Measurements from ENCODE around the gene FNDC3A. TPM values are rescaled to one million over a fixed set of nuclear protein-coding genes. Genes with fewer than 3 reads are reported as not detected.

FNDC3A gene
- total and polyA plus RNA-seq, 4 donors = 14.9 to 70.2 (median 47.3) TPM

DNA sequence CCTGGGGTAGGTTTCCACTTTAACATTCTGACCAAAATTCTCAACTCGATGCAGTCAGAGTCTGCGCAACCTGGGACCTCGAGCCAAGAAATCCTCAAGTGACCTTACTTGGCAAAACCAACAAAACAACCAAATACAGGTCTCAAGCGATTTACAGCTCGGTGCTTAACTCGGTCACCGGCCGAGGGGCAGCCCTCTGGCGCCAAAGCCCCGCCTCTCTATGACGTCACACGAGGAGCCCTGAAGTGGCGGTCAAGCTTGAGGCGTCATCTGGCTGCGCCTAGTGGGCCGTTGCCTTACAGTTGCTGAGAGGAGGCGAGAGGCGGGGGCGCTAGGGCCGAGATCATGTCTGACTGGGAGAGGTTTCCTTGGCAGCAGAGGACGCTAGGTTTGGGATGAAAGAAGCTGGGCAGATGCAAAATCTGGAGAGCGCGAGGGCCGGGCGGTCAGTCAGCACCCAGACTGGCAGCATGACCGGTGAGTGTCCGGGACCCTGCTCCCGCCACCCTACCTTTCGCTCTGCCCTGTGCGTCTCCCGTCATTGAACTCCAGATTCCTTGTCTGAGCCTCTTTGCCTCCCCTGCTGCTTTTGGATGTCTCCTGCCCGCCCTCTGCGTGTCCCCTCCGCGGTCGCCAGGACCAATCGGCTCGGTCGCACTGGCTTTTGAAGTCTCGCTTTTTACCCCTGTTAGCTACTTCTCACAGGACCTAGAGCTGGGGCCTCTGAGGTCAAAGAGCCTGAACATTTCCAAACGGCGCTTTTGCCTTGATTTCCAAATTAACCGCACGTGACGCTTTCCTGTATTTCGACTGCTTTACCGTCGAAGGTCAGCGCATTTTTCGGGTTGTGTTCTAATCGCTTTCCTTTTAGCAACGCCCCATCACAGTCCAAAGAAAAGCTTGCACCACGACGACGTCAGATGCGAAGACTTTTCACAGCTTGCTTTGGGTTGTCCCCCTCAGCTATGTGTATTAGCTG lies 272.2 kb downstream of the FNDC3A start, which contains the start of gene CDADC1:
Gene CDADC1, plus strand, starts transcription at position 283 of the 979 bp plus-strand sequence. Its CDS starts 113 bp downstream, at position 396.
- intact Hi-C loops (cut with DNase I) = loop anchor here in 1 of 2 donors (10.0 kb wide), 1 partner anchor 143 kb away; no protein-coding TSS in a partner anchor

DNA sequence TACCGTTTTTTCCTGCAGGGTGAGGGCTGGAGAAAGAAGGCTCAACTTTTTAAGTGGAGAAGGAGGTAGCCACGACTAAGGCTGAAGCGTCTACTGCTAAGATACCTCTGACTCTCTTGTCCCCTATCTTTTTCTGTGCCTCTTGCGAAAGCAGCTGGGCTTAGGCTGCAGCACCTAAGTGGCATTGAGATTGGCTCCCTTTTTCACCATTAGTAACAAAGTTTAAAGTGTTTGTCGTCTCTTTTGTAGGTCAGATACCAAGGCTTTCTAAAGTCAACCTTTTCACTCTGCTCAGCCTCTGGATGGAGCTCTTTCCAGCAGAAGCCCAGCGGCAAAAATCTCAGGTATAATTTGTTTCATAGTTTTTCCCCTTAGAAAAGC lies 272.9 kb downstream of the FNDC3A start:
- peaks cover 2% of the 10 kb centered on the region in 2 donors for H3K4me1 ChIP-seq (ENCODE audit: control insufficient read depth in 1 of 2, insufficient read depth in 2 of 2, low read length in 2 of 2)
- no peak for ATAC-seq (ENCODE audit: low FRiP score)
- peaks cover 0 to 2% of the 10 kb centered on the region in 2 donors for H3K36me3 ChIP-seq (ENCODE audit: control insufficient read depth in 1 of 2, insufficient read depth in 2 of 2, low read length in 1 of 2)
- H3K27me3 ChIP-seq (ENCODE audit: control insufficient read depth in 1 of 2, insufficient read depth in 2 of 2, low read length in 1 of 2) = no peaks in the 10 kb centered on the region
- H3K4me3 ChIP-seq (ENCODE audit: low read length in 2 of 2) = peak overlapping the region; percentile 55 to 77
- no peak for DNase-seq
- intact Hi-C loops (cut with DNase I) = loop anchor here in 1 of 2 donors (10.0 kb wide), 1 partner anchor 144 kb away; no protein-coding TSS in a partner anchor
- peak overlapping the region in 1 of 2 donors; percentile 90 for H3K27ac ChIP-seq (ENCODE audit: low read depth in 1 of 2, low read length in 2 of 2)
- no peaks in the 10 kb centered on the region for H3K9me3 ChIP-seq (ENCODE audit: control insufficient read depth, low read length)
- 3 to 4% methylated on average over 6 of the region's 6 CpGs for WGBS, 2 donors

More for the DNA sequence above, 272.2 kb downstream of the FNDC3A start, which contains the start of gene CDADC1:
- ATAC-seq (ENCODE audit: low FRiP score) (peak; percentile 98), DNase-seq (peak; percentile 99 to 100)
- H3K9me3 ChIP-seq (ENCODE audit: control insufficient read depth, low read length) = no peaks in the 10 kb centered on the region
- peak within 1 kb of the TSS; percentile 76 to 90 for H3K27ac ChIP-seq (ENCODE audit: low read depth in 1 of 2, low read length in 2 of 2)
- no peaks in the 10 kb centered on the region for H3K27me3 ChIP-seq (ENCODE audit: control insufficient read depth in 1 of 2, insufficient read depth in 2 of 2, low read length in 1 of 2)
- 0% methylated on average over 56 of the region's 56 CpGs for WGBS, 2 donors
- H3K4me1 ChIP-seq (ENCODE audit: control insufficient read depth in 1 of 2, insufficient read depth in 2 of 2, low read length in 2 of 2) = peaks cover 2% of the 10 kb centered on the region in 2 donors
- peak within 1 kb of the TSS; percentile 55 to 77 for H3K4me3 ChIP-seq (ENCODE audit: low read length in 2 of 2)
- peaks cover 0 to 2% of the 10 kb centered on the region in 2 donors for H3K36me3 ChIP-seq (ENCODE audit: control insufficient read depth in 1 of 2, insufficient read depth in 2 of 2, low read length in 1 of 2)

DNA sequence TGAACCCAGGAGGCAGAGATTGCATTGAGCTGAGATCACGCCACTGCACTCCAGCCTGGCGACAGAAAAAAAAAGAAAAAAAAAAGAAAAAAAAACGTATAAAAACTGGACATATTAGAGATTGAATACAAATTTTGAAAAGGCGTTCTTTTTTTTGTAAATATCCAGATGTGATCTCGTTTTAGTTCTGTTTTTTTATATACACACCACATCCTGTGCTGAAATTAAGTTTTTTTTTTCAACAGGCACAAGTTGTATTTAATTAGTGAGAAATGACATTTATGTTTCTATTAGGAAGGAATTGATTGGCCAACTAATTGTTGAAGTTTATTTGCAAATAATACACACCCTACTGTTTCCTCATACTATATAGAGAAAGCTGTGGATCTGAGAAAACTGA lies 275.6 kb downstream of the FNDC3A start:
- no peak for ATAC-seq (ENCODE audit: low FRiP score)
- Histone ChIP-seq H3K9me3 (ENCODE audit: control insufficient read depth, low read length) (no peaks in the 10 kb centered on the region), H3K27me3 (ENCODE audit: control insufficient read depth in 1 of 2, insufficient read depth in 2 of 2, low read length in 1 of 2) (no peaks in the 10 kb centered on the region), H3K4me3 (ENCODE audit: low read length in 2 of 2) (no peak overlapping the region), H3K36me3 (ENCODE audit: control insufficient read depth in 1 of 2, insufficient read depth in 2 of 2, low read length in 1 of 2) (peaks cover 0 to 7% of the 10 kb centered on the region in 2 donors), H3K27ac (ENCODE audit: low read depth in 1 of 2, low read length in 2 of 2) (no peak overlapping the region), H3K4me1 (ENCODE audit: control insufficient read depth in 1 of 2, insufficient read depth in 2 of 2, low read length in 2 of 2) (peaks cover 2% of the 10 kb centered on the region in 2 donors)
- intact Hi-C loops (cut with DNase I) = no loop called here
- 79 to 81% methylated on average over 5 of the region's 5 CpGs for WGBS, 2 donors
- DNase-seq = no peak

DNA sequence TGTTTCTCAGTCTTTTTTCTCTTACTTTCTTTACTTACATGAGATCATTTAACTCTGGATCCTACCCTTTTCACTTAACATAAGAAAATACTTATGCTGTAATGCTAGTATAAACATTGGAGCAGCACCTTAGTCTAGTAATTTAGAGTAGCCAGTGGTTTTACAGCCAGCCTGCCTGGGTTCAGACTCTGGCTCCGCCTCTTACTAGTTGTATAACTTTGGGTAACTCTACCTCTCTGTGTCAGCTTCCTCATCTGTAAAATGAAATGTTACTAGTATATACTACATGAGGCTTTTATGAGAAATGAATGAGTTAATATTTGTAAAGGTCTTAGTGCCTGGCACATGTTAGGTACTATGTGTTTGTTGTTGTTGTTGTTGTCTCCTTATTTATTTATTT lies 277.6 kb downstream of the FNDC3A start:
- H3K4me3 ChIP-seq (ENCODE audit: low read length in 2 of 2) = no peak overlapping the region
- intact Hi-C loops (cut with DNase I) = no loop called here
- H3K27ac ChIP-seq (ENCODE audit: low read depth in 1 of 2, low read length in 2 of 2) = no peak overlapping the region
- no peaks in the 10 kb centered on the region for H3K27me3 ChIP-seq (ENCODE audit: control insufficient read depth in 1 of 2, insufficient read depth in 2 of 2, low read length in 1 of 2)
- DNase-seq (no peak), ATAC-seq (ENCODE audit: low FRiP score) (no peak)
- H3K4me1 ChIP-seq (ENCODE audit: control insufficient read depth in 1 of 2, insufficient read depth in 2 of 2, low read length in 2 of 2) = peaks cover 0 to 2% of the 10 kb centered on the region in 2 donors
- H3K9me3 ChIP-seq (ENCODE audit: control insufficient read depth, low read length) = no peaks in the 10 kb centered on the region
- peaks cover 0 to 7% of the 10 kb centered on the region in 2 donors for H3K36me3 ChIP-seq (ENCODE audit: control insufficient read depth in 1 of 2, insufficient read depth in 2 of 2, low read length in 1 of 2)
- 94 to 100% methylated on average over 1 of the region's 1 CpG for WGBS, 2 donors

DNA sequence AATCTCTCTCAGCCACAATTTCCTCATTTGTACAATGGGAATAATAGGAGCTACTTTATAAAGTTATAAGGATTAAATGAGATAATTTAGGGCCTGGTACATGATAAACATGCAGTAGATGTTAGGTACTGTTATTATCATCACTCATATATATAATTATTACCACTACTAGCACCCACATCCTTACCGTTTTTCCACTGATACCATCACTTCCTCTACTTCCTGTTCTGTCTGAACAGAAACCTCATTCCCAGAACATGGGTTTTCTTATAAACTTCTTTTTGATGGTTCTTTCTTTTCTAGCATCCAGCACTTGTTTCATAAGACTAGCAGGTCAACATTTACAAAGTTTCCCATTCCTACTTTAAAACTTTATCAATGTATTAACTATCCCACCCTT lies 278.3 kb downstream of the FNDC3A start:
- H3K4me3 ChIP-seq (ENCODE audit: low read length in 2 of 2) = no peak overlapping the region
- H3K27me3 ChIP-seq (ENCODE audit: control insufficient read depth in 1 of 2, insufficient read depth in 2 of 2, low read length in 1 of 2) = no peaks in the 10 kb centered on the region
- H3K36me3 ChIP-seq (ENCODE audit: control insufficient read depth in 1 of 2, insufficient read depth in 2 of 2, low read length in 1 of 2) = peaks cover 0 to 7% of the 10 kb centered on the region in 2 donors
- peaks cover 0 to 2% of the 10 kb centered on the region in 2 donors for H3K4me1 ChIP-seq (ENCODE audit: control insufficient read depth in 1 of 2, insufficient read depth in 2 of 2, low read length in 2 of 2)
- no peaks in the 10 kb centered on the region for H3K9me3 ChIP-seq (ENCODE audit: control insufficient read depth, low read length)
- DNase-seq (no peak), ATAC-seq (ENCODE audit: low FRiP score) (no peak)
- WGBS, 2 donors = 74 to 77% methylated on average over 1 of the region's 1 CpG
- intact Hi-C loops (cut with DNase I) = no loop called here
- H3K27ac ChIP-seq (ENCODE audit: low read depth in 1 of 2, low read length in 2 of 2) = no peak overlapping the region

DNA sequence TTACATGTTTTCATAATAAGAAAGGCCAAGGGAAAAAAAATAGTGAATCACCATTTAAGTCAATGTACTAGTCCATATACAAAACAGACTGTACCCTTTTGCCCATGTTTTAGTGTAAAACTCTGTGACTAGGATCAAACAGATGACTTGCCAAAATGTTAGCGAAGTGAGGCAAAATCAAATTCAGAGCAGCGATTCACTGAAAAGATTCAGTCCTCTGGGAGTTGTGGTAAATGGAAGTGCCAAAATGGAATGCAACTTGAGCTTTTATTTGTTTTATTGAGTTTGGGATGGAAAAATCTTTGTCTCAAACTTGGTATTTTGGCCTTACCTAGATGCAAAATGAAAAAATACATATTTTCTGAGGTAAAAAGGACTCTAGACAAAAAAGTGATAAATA lies 281.1 kb downstream of the FNDC3A start:
- Histone ChIP-seq H3K9me3 (ENCODE audit: control insufficient read depth, low read length) (no peaks in the 10 kb centered on the region), H3K27me3 (ENCODE audit: control insufficient read depth in 1 of 2, insufficient read depth in 2 of 2, low read length in 1 of 2) (no peaks in the 10 kb centered on the region), H3K27ac (ENCODE audit: low read depth in 1 of 2, low read length in 2 of 2) (no peak overlapping the region), H3K4me1 (ENCODE audit: control insufficient read depth in 1 of 2, insufficient read depth in 2 of 2, low read length in 2 of 2) (no peaks in the 10 kb centered on the region), H3K4me3 (ENCODE audit: low read length in 2 of 2) (no peak overlapping the region), H3K36me3 (ENCODE audit: control insufficient read depth in 1 of 2, insufficient read depth in 2 of 2, low read length in 1 of 2) (peaks cover 0 to 14% of the 10 kb centered on the region in 2 donors)
- ATAC-seq (ENCODE audit: low FRiP score) = no peak
- no peak for DNase-seq
- intact Hi-C loops (cut with DNase I) = no loop called here
- WGBS, 2 donors = 57 to 69% methylated on average over 2 of the region's 2 CpGs

DNA sequence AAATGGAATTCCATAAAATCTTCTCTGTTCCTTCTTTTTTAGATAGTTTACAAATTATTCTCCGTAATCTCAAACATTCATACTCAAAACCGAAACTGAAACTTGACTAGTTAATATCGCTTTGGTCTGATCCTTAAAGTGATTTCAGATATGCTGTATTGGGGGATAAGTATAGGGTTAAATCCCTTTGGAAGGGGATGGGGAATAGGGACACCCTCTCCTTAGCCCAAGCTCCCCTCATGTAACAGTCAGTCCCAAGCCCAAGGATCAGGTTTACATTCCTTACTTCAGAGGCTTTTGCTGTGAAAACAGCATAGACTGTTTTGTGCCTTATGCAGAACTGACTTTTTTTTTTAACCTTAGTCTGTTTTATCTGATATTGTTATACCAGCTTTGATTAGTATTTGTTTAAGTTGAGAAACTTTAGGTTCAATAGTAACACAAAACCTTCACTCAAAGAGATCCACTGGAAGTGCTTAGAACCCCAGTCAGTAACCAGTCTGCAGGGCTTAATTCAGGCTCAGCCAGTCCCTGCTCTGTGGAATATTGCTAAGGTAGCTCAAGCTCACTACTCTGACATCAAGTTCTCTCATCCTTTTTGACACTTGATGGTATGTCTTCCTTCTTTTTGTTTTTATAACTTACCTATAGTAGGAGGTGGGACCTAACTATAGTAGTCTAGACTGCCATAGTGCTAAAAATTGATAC lies 282.5 kb downstream of the FNDC3A start:
- DNase-seq = no peak
- peaks cover 0 to 13% of the 10 kb centered on the region in 2 donors for H3K36me3 ChIP-seq (ENCODE audit: control insufficient read depth in 1 of 2, insufficient read depth in 2 of 2, low read length in 1 of 2)
- 87 to 91% methylated on average over 3 of the region's 3 CpGs for WGBS, 2 donors

More for the DNA sequence above, 282.5 kb downstream of the FNDC3A start:
- ATAC-seq (ENCODE audit: low FRiP score) = no peak
- Histone ChIP-seq H3K4me1 (ENCODE audit: control insufficient read depth in 1 of 2, insufficient read depth in 2 of 2, low read length in 2 of 2) (no peaks in the 10 kb centered on the region), H3K9me3 (ENCODE audit: control insufficient read depth, low read length) (no peaks in the 10 kb centered on the region), H3K27me3 (ENCODE audit: control insufficient read depth in 1 of 2, insufficient read depth in 2 of 2, low read length in 1 of 2) (no peaks in the 10 kb centered on the region), H3K27ac (ENCODE audit: low read depth in 1 of 2, low read length in 2 of 2) (no peak overlapping the region), H3K4me3 (ENCODE audit: low read length in 2 of 2) (no peak overlapping the region)
- intact Hi-C loops (cut with DNase I) = no loop called here
